Endodermal cell (in vitro differentiated cells): ENCODE results near the gene PRPF31. TPM values are rescaled to one million over a fixed set of nuclear protein-coding genes. Genes with fewer than 3 reads are reported as not detected.

Source experiments
- DNase-seq: peaks from one replicate; pipeline ENCODE4 v3.0.0-alpha.2; 2017
- H3K27ac ChIP-seq: 2 replicates; pipeline ENCODE4 v1.5.1; 2013; ENCODE audit warnings: mild to moderate bottlenecking, low read depth, low read length, moderate library complexity
- H3K27me3 ChIP-seq: 2 replicates; pipeline ENCODE4 v1.6.1; 2013; ENCODE audit warnings: mild to moderate bottlenecking, low read length, moderate library complexity; ENCODE audit not compliant: insufficient read depth, control insufficient read depth, poor library complexity, severe bottlenecking
- H3K36me3 ChIP-seq: 2 replicates; pipeline ENCODE4 v1.7.0; 2013; ENCODE audit warnings: mild to moderate bottlenecking, low read length, moderate library complexity; ENCODE audit not compliant: control insufficient read depth, insufficient read depth
- H3K4me1 ChIP-seq: one replicate; pipeline ENCODE4 v1.7.0; 2013; ENCODE audit warnings: low read length; ENCODE audit not compliant: control insufficient read depth, insufficient read depth
- H3K4me3 ChIP-seq: 2 replicates; pipeline ENCODE4 v1.5.1; 2013; ENCODE audit warnings: mild to moderate bottlenecking, low read length, moderate library complexity
- H3K9ac ChIP-seq: 2 replicates; pipeline ENCODE4 v1.6.1; 2013; ENCODE audit warnings: mild to moderate bottlenecking, low read length, moderate library complexity; ENCODE audit not compliant: poor library complexity, severe bottlenecking; ENCODE audit errors: extremely low read depth
- H3K9me3 ChIP-seq: 2 replicates; pipeline ENCODE4 v1.6.1; 2013; ENCODE audit warnings: mild to moderate bottlenecking, low read length, moderate library complexity; ENCODE audit not compliant: control insufficient read depth
- H3K27ac Mint-ChIP-seq: 2 replicates; pipeline ENCODE4 v1.8.0; 2020; ENCODE audit warnings: mixed read lengths
- H3K27me3 Mint-ChIP-seq: 2 replicates; pipeline ENCODE4 v1.8.0; 2021; ENCODE audit warnings: mild to moderate bottlenecking, mixed read lengths; ENCODE audit not compliant: insufficient read depth
- H3K36me3 Mint-ChIP-seq: 2 replicates; pipeline ENCODE4 v1.8.0; 2020; ENCODE audit warnings: low read depth, mixed read lengths
- H3K4me1 Mint-ChIP-seq: 2 replicates; pipeline ENCODE4 v1.8.0; 2020; ENCODE audit warnings: mixed read lengths
- H3K4me3 Mint-ChIP-seq: 2 replicates; pipeline ENCODE4 v1.8.0; 2020; ENCODE audit warnings: mild to moderate bottlenecking, moderate library complexity, mixed read lengths
- H3K9me3 Mint-ChIP-seq: 2 replicates; pipeline ENCODE4 v1.8.0; 2020; ENCODE audit warnings: mild to moderate bottlenecking, mixed read lengths
- CTCF ChIP-seq: fragments of 200-600 bp; sonication (generic); conservative IDR thresholded peaks from 2 replicates; pipeline ENCODE4 v1.5.0; 2021; ENCODE audit warnings: antibody characterized with exemption, mild to moderate bottlenecking
- WGBS, 2 experiments: methylation state at CpG; one replicate each; pipeline versions ENCODE4 v1.1.5 to v1.1.7; 2013; ENCODE audit warnings: missing lambda C conversion rate in 2 of 2, mixed read lengths in 1 of 2; ENCODE audit not compliant: insufficient coverage in 1 of 2, insufficient read length in 1 of 2; 5-methylcytosine and 5-hydroxymethylcytosine counted together
- total RNA-seq, 2 donors: library from RNA; stranded (reverse); fragmentation: NEBNext Ultra II Directional in 1 of 2; extraction: Animal tissue kit (Norgen Biotek cat#: 25700) in 1 of 2; gene quantifications; 2 replicates in 1 of 2; 3 replicates in 1 of 2; pipeline ENCODE4 v1.2.1, GENCODE V29; 2021

The PRPF31 gene
- total RNA-seq, 2 donors from 2014 or later, result 79.0 to 85.5 TPM

GRCh38 chr19:54105796-54106195, 9.8 kb upstream of the PRPF31 start:
- no peak for TF ChIP-seq CTCF
- H3K4me1 Mint-ChIP-seq, result peaks cover 6% of the 10 kb centered on the region
- Histone ChIP-seq H3K27ac (no peak overlapping the region), H3K27me3 (no peaks in the 10 kb centered on the region), H3K4me3 (no peak overlapping the region), H3K9me3 (no peaks in the 10 kb centered on the region), H3K4me1 (no peaks in the 10 kb centered on the region), H3K36me3 (peaks cover 32% of the 10 kb centered on the region), H3K9ac (no peak overlapping the region)
- no peaks in the 10 kb centered on the region for H3K27me3 Mint-ChIP-seq
- no peaks in the 10 kb centered on the region for H3K9me3 Mint-ChIP-seq
- H3K4me3 Mint-ChIP-seq, result no peak overlapping the region
- WGBS, 2 experiments, result 91 to 92% methylated on average over 6 to 10 of the region's 10 CpGs
- DNase-seq, result peak; percentile 35
- H3K36me3 Mint-ChIP-seq, result peaks cover 51% of the 10 kb centered on the region
- H3K27ac Mint-ChIP-seq, result no peak overlapping the region

GRCh38 chr19:54106716-54107115, 8.8 kb upstream of the PRPF31 start:
- TF ChIP-seq CTCF, result no peak
- H3K27ac Mint-ChIP-seq, result no peak overlapping the region
- no peaks in the 10 kb centered on the region for H3K9me3 ChIP-seq
- no peaks in the 10 kb centered on the region for H3K27me3 ChIP-seq
- no peak overlapping the region for H3K4me3 ChIP-seq
- peaks cover 53% of the 10 kb centered on the region for H3K36me3 Mint-ChIP-seq
- peaks cover 6% of the 10 kb centered on the region for H3K4me1 Mint-ChIP-seq
- peaks cover 33% of the 10 kb centered on the region for H3K36me3 ChIP-seq
- H3K9me3 Mint-ChIP-seq, result no peaks in the 10 kb centered on the region
- 89 to 93% methylated on average over 5 to 15 of the region's 15 CpGs for WGBS, 2 experiments
- no peak overlapping the region for H3K4me3 Mint-ChIP-seq
- no peak overlapping the region for H3K27ac ChIP-seq
- DNase-seq, result no peak
- no peak overlapping the region for H3K9ac ChIP-seq
- H3K27me3 Mint-ChIP-seq, result no peaks in the 10 kb centered on the region
- H3K4me1 ChIP-seq, result no peaks in the 10 kb centered on the region

- Histone ChIP-seq H3K27ac (no peak overlapping the region), H3K27me3 (no peaks in the 10 kb centered on the region), H3K9me3 (no peaks in the 10 kb centered on the region), H3K9ac (no peak overlapping the region), H3K4me1 (no peaks in the 10 kb centered on the region), H3K4me3 (no peak overlapping the region), H3K36me3 (peaks cover 34% of the 10 kb centered on the region)
- TF ChIP-seq CTCF, result no peak
- DNase-seq, result no peak
- H3K9me3 Mint-ChIP-seq, result no peaks in the 10 kb centered on the region
- H3K27ac Mint-ChIP-seq, result no peak overlapping the region
- peaks cover 6% of the 10 kb centered on the region for H3K4me1 Mint-ChIP-seq
- WGBS, 2 experiments, result 90 to 91% methylated on average over 15 to 20 of the region's 21 CpGs
- no peak overlapping the region for H3K4me3 Mint-ChIP-seq
- H3K36me3 Mint-ChIP-seq, result peaks cover 58% of the 10 kb centered on the region
- H3K27me3 Mint-ChIP-seq, result no peaks in the 10 kb centered on the region
Observed at GRCh38 chr19:54107876-54108490, 7.6 kb upstream of the PRPF31 start.
